Measurements from ENCODE around the gene DHX36. TPM values are rescaled to one million over a fixed set of nuclear protein-coding genes. Genes with fewer than 3 reads are reported as not detected.

The DHX36 gene
- total RNA-seq, 1 donor from 2014 or later: 147 TPM

- Mint-ChIP-seq H3K4me1 (ENCODE audit: low read depth, unreplicated experiment) (no peaks in the 10 kb centered on the region), H3K4me3 (ENCODE audit: unreplicated experiment) (no peak overlapping the region), H3K27me3 (ENCODE audit: unreplicated experiment) (no peaks in the 10 kb centered on the region), H3K36me3 (ENCODE audit: unreplicated experiment) (no peaks in the 10 kb centered on the region), H3K9me3 (ENCODE audit: unreplicated experiment) (no peaks in the 10 kb centered on the region), H3K27ac (ENCODE audit: unreplicated experiment) (no peak overlapping the region)
- peak; percentile 78 for TF ChIP-seq CTCF (IDR thresholded peaks at IDR 0.05; ENCODE audit: partially characterized antibody, unreplicated experiment)
- DNase-seq: no peak
Observed at GRCh38 chr3:154334973-154335420, 10.7 kb upstream of the DHX36 start.

GRCh38 chr3:154327871-154328270 is 3.6 kb upstream of the DHX36 start:
- TF ChIP-seq CTCF (IDR thresholded peaks at IDR 0.05; ENCODE audit: partially characterized antibody, unreplicated experiment): no peak
- Mint-ChIP-seq H3K27ac (ENCODE audit: unreplicated experiment) (no peak overlapping the region), H3K4me1 (ENCODE audit: low read depth, unreplicated experiment) (no peaks in the 10 kb centered on the region), H3K9me3 (ENCODE audit: unreplicated experiment) (peaks cover 1% of the 10 kb centered on the region), H3K36me3 (ENCODE audit: unreplicated experiment) (no peaks in the 10 kb centered on the region), H3K4me3 (ENCODE audit: unreplicated experiment) (no peak overlapping the region), H3K27me3 (ENCODE audit: unreplicated experiment) (peaks cover 1% of the 10 kb centered on the region)
- no peak for DNase-seq

GRCh38 chr3:154324919-154325318 is 632 bp upstream of the DHX36 start:
- H3K9me3 Mint-ChIP-seq (ENCODE audit: unreplicated experiment): peaks cover 1% of the 10 kb centered on the region
- H3K27ac Mint-ChIP-seq (ENCODE audit: unreplicated experiment): peak overlapping the region; percentile 94
- TF ChIP-seq CTCF (IDR thresholded peaks at IDR 0.05; ENCODE audit: partially characterized antibody, unreplicated experiment): no peak
- peaks cover 1% of the 10 kb centered on the region for H3K27me3 Mint-ChIP-seq (ENCODE audit: unreplicated experiment)
- no peaks in the 10 kb centered on the region for H3K36me3 Mint-ChIP-seq (ENCODE audit: unreplicated experiment)
- peak overlapping the region; percentile 94 for H3K4me3 Mint-ChIP-seq (ENCODE audit: unreplicated experiment)
- no peak for DNase-seq
- H3K4me1 Mint-ChIP-seq (ENCODE audit: low read depth, unreplicated experiment): peaks cover 6% of the 10 kb centered on the region

- DNase-seq: no peak
- Mint-ChIP-seq H3K4me3 (ENCODE audit: unreplicated experiment) (peak overlapping the region; percentile 1), H3K27me3 (ENCODE audit: unreplicated experiment) (no peaks in the 10 kb centered on the region), H3K27ac (ENCODE audit: unreplicated experiment) (no peak overlapping the region), H3K36me3 (ENCODE audit: unreplicated experiment) (no peaks in the 10 kb centered on the region), H3K4me1 (ENCODE audit: low read depth, unreplicated experiment) (peaks cover 17% of the 10 kb centered on the region), H3K9me3 (ENCODE audit: unreplicated experiment) (no peaks in the 10 kb centered on the region)
- no peak for TF ChIP-seq CTCF (IDR thresholded peaks at IDR 0.05; ENCODE audit: partially characterized antibody, unreplicated experiment)
Observed at GRCh38 chr3:154316974-154317767, 7.1 kb downstream of the DHX36 start.

- no peak for DNase-seq
- H3K9me3 Mint-ChIP-seq (ENCODE audit: unreplicated experiment): no peaks in the 10 kb centered on the region
- peaks cover 14% of the 10 kb centered on the region for H3K4me1 Mint-ChIP-seq (ENCODE audit: low read depth, unreplicated experiment)
- H3K36me3 Mint-ChIP-seq (ENCODE audit: unreplicated experiment): no peaks in the 10 kb centered on the region
- H3K27me3 Mint-ChIP-seq (ENCODE audit: unreplicated experiment): no peaks in the 10 kb centered on the region
- no peak for TF ChIP-seq CTCF (IDR thresholded peaks at IDR 0.05; ENCODE audit: partially characterized antibody, unreplicated experiment)
- H3K4me3 Mint-ChIP-seq (ENCODE audit: unreplicated experiment): no peak overlapping the region
- no peak overlapping the region for H3K27ac Mint-ChIP-seq (ENCODE audit: unreplicated experiment)
Observed at GRCh38 chr3:154314152-154314551, 10.1 kb downstream of the DHX36 start.
